Iris pigment epithelial cell (primary cell): ENCODE results near the gene DDX31.

Experiments used
- DNase-seq: peaks from one replicate; pipeline ENCODE4 v3.0.0-alpha.2; 2011; ENCODE audit warnings: low read depth

DDX31 gene

DNA sequence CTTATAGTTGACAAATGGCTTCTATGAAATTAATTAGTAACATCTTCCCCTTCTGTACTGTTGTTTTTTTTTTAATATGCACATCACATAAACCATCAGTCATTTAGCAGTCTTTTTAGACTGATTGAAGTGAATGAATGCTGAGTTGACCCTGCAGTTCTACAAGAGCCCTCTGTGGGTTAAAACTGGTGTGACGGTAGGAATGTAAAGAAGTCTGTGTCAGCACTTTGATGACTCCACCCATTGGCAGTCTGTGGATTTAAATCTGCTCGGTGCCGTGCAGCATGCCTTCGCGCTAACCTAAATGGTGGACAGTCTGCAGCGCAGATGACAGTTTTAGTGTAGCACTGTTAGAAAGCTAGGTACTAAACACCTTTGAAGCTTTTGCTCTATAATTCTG lies 3.6 kb upstream of the DDX31 start:
- DNase-seq, result peak; percentile 73

DNA sequence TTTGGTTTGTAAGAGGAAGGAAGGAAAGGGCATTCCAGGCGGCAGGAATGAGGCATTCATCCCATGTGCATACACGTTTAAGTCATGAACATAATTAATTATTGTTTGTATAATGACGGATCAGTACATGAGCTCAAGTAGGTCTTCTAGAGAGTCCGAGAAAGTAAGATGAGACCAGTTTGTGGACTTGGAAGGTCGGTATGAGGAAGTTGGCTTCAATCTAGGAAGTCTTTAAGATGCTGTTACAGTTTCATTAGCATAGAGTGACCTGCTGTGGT lies 2.6 kb upstream of the DDX31 start:
- no peak for DNase-seq

DNA sequence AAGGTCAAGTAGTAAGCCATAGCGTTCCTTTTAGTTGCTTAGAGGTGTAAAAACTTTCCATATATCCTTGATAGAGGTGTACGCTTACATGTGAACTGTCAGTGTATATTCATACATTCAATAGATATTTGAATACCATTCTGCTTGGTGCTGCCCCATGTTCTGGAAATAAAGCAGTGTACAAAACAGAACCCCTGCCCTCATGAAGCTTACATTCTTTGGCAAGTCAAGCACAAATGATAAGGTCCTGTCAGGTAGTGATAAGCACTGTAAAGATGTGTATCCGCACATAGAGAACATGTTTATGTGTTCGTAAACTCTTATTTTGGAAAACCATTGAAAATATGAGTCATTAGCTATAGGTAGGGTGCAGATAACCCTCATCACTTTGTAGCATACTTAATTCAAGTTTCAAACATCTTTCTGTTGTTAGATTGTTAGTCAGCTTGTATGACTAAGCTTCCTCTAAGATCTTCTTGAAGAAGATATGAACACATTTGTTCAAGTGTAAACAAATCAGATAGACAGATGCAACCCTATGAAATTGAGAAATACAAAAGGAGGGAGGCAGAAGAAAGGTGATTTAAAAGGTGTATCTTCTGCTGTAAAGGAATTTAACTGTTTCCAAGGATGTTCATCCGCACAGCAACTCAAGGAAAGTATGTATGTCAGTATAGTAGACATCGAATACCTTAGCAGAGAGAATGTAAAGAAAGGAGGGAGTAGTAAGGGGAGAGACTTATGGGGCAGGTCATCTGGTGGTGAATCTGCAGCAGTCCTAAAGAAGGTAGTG lies 2.0 kb upstream of the DDX31 start:
- peak; percentile 60 for DNase-seq

- DNase-seq, result peak; percentile 34
Measured at GRCh38 chr9:132670457-132671391, 941 bp upstream of the DDX31 start, which contains the start of gene GTF3C4. TSS of gene GTF3C4 (plus strand) at chr9:132670464. CDS start at chr9:132670599, 135 bp downstream.

DNA sequence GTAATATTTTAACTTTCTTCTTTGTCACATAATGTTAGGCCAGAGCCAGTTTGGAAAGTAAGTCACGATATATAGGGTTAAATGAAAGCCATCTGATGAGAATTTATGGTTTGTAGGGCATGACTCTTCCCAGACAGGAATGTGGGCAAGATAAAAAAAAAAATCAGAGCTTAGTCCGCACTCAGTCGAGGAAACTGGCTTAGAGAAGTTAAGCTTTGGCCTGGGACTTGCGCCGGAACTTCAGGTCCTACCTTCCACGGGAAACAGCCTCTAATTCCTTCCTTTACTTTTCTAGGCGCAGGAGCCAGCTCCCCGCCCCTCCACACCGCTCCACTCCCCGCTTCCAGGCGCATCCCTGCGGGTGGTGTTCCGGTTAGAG lies 475 bp downstream of the DDX31 start:
- peak; percentile 73 for DNase-seq

DNA sequence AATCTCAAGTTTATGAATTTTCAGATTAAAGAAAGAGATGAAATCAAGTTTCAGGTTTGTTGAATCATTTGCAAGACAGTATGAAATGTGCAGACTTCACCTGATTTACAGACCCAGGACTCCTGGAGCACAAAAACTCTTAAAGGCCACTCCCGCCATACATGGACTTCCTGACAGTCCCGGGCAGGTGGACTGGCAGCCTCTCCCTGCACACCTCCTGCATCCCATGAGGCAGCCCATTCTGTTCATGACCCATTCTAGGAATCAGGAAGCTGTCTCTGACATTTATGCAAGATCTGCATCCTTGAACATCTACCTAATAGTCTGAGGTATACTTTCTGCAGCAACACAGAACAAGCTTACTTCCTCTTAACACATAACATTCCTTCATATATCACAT lies 5.9 kb downstream of the DDX31 start:
- DNase-seq, result no peak

DNA sequence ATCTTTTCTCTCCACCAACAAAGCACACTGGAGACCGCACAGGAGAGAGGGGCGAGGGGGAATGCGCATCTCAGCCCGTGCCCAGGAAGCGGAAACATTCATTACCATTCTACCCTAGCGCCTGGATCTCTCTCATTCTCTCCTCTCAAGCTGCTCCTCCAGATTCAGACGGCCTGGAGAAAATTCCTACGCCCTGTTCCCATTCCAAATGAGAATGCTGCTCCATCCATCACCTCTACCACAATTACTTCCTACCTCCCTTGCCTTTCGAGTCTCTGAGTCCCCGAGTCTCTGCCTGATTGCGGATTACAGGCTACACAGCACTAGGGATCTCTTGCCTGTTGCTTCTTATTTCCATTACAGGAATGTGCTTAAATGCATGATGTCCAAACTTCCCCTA lies 6.7 kb downstream of the DDX31 start:
- no peak for DNase-seq

- DNase-seq, result no peak
Measured at GRCh38 chr9:132662152-132662945, 7.4 kb downstream of the DDX31 start.

GRCh38 chr9:132656299-132656698 lies 13.5 kb downstream of the DDX31 start:
- no peak for DNase-seq

DNA sequence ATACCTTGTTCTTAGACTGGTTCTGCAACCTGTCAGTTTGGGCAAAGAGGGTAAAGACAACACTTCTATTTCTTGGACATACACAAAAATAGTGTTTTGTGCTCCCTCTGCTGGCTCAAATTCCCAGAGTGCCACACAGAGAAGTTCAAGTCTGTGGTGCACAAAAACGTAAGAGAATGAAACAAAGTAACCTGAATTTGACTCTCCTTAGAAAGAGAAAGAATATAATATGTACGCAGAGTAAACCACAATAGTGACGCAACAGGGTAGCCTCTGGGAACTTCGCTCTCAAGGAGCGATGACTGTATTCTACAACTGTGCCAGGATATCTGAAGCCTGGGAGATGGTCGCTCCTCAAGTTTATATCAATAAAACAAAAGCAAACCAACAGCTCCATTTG lies 18.5 kb downstream of the DDX31 start:
- DNase-seq, result peak; percentile 98

GRCh38 chr9:132648685-132649084 lies 21.1 kb downstream of the DDX31 start:
- DNase-seq, result no peak

GRCh38 chr9:132648283-132648682 lies 21.5 kb downstream of the DDX31 start:
- no peak for DNase-seq

- peak; percentile 12 for DNase-seq
Measured at GRCh38 chr9:132647806-132648205, 22.0 kb downstream of the DDX31 start.

DNA sequence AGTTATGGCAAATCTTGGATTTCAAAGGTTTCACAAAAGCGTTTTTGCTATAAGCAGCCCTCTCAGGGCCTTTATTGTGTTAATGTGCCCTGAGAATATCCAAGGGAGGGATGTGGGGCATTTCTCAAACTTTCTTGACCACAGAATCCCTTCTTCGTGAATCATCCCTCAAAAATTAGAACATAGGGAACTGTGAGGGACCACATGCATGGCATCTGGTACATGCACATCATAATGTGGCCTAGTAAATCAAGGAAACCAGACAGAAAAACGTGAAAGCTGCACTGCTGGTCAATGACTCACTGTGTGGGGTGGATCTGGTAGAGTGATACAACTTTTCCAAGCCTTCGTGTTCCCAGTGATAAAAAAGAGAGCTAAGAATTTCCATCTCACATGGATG lies 22.4 kb downstream of the DDX31 start:
- DNase-seq, result peak; percentile 99

GRCh38 chr9:132646726-132647125 lies 23.1 kb downstream of the DDX31 start:
- no peak for DNase-seq

DNA sequence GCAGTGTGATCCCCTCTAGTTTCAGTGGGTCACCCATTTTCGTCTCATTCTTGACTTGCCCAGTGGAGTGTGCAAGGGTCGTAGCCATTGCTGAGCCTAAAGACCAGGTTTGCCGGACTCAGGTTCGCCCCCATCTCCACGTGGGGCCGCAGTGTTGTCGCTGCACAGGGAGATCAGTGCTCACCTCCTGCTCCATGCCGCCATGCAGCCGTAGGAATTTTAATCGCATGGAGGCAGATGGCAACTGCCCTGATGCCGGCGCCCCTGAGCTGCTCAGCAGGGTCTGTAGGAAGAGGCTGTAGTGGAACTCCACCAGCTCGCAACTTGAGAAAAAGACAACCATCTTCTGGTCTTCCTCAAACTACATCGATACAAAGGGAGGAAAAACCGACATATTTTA lies 24.1 kb downstream of the DDX31 start:
- no peak for DNase-seq

- no peak for DNase-seq
Measured at GRCh38 chr9:132645306-132645705, 24.5 kb downstream of the DDX31 start.

DNA sequence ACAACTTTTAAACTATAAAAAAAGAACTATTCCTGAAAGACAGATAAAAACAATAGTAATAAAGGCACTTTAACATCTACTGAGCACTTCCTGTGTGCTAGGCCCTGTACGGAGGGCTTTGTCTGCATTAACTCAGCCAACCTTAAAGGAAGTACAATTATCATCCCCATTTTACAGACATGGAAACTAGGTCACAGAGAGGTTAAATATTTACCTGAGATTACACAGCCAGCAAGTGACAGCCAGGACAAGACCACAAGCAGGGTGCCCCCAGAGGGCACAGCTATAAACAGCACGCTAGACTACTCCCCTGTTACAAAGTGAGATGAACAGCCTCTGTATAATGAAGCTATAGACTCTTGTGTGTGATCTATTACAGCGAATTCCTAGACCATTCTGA lies 25.5 kb downstream of the DDX31 start:
- DNase-seq, result no peak

- peak; percentile 12 for DNase-seq
Measured at GRCh38 chr9:132641216-132641615, 28.6 kb downstream of the DDX31 start.

GRCh38 chr9:132639322-132639721 lies 30.5 kb downstream of the DDX31 start:
- DNase-seq, result no peak

- peak; percentile 68 for DNase-seq
Measured at GRCh38 chr9:132638240-132638639, 31.5 kb downstream of the DDX31 start.

- DNase-seq, result no peak
Measured at GRCh38 chr9:132637801-132638200, 32.0 kb downstream of the DDX31 start.

DNA sequence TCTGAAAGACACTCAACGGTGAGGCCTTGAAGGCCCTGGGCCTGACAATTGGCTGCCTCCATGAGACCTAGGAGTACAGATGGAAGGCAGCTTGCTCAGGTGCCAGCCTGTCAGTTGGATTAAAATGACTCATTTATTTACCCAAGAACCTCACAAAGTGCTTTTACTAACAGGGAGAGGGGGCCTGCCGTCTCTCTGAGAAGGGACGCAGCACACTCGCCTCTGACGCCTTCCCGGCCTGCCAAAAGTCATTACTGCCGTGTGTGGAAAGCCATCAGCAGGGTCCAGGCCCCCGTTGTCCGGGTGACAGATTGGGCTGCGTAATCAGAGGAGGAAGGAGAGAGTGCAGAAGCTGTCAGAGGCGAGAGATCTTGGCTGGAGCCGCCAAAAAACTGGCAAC lies 32.4 kb downstream of the DDX31 start:
- no peak for DNase-seq
